HG02885 (cell line): ENCODE measurements around the gene HEG1.

Source experiments
- ATAC-seq: cut with Tn5 transposase; IDR thresholded peaks from one replicate; pipeline ENCODE4 v1.9.1; 2021; ENCODE audit warnings: mild to moderate bottlenecking; ENCODE audit not compliant: unreplicated experiment, poor library complexity

The HEG1 gene

DNA sequence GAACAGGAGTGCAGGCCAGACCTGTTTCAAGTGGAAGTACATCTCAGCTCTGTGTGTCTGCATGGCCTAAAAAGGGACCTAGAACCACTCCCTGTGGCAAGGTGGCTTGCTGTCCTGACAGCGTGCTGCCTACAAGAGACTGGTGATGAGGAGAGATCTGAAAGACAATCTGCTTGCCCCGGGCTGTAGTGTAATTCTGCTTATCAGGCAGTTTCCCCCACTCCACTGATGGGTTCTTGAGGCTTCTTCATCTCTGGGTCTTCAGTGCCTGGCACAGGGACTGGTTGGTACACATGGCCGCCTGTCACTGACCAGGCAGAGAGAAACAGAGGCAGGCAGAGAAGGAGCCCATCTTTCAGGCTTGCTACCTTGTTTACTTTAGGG lies 57.6 kb downstream of the HEG1 start:
- ATAC-seq = no peak

DNA sequence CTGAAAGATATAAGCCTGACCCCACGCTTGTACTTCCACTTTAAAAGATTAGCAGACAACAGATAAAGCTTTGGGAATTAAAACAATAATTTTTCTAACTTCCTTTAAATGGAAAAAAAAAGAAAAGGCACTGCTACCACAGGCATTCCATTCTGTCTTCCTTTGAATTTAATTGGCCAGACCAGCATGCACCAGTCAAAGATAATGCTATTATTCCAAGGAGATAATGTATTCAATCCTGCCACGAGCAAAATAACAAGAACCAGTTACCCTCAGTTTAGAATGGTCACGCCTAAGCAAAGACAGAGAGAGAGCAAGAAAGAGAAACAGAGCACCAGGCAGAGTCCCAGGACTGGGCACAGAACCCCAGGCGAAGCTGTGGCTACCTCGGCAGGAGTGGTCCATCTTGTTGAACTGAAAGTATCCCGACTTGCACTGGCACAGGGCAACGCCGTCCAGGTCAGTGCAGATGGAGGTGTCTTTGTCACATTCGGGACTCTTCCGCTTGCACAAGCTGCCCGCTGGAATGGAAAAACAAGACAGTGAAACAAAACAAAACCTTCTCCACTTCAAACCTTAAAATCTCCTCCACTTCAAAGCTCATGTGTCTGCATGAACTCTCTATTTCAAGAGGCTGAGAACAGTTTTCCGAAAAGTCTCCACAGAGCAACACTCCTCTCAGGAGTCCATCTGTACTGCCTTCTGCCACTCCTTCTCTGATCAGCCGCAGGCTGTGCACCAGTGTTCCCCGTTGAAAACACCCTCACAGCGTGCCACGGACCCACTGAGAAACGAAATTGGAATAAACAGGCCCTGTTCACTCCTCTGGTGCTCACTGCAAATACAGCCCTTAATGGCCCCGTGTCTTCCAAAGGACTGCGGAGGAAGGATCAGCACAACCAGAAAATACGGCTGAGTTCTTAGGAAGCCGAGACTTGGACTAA lies 58.2 kb downstream of the HEG1 start:
- ATAC-seq = no peak

DNA sequence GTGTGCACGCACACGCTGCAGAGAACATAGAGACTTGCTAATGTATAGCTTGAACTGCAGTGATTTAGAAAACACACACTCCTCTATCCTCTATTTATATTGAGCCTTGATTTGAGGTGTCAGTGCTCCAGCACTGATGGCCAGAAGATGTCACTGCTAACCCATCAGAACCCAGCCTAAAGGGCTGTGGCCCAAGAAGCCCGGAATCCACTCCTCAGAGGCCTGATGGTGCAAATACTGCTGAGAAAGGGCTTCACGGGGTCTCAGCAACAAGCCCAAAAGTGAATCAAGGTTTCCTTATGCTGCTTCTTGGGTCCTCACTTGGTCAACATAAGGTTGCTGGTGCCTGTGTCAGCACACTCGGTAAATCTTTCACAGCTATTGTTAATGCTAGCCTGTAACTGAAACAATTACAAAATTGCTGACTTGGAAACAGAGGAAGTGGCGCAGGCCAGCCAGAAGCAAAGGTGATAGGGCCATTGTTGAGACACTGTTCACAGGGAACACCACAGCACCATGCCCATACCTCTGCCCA lies 60.3 kb downstream of the HEG1 start:
- ATAC-seq = no peak

DNA sequence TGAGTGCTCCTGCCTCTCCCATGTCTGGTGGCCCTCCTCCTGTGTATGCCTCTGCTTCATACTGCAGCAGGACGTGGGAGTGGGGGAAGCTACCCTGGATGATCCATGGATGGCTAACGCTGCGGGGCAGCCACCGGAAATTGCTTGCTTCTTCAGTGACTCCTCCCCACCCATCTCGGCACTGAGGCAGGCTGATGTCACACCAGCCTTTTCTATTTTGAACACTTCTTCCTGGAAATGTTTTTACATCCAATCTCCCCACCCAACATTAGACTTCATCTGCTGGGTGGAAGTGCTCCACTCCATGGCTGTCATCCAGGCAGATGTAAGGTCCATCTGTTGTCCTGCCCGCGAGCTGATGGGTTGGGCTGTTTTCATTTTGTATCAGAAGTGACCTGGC lies 62.3 kb downstream of the HEG1 start:
- no peak for ATAC-seq

DNA sequence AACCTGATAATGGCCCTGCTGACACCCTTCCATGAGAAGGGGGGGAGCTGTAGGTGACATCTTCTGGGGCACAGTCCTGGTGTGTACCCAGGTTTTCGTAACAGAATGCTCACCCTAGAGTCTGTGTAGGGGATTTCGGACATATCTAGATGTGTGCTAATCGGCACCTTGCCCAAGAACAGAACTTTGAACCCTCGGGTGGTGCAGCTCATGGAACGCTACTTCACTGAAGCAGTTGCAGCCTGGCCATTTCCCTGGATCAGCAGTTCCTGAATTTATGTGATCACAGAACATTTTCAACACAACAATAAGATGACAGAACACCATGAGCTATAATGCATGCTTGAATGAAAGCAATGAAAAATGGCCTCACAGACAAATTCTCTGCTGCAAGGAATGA lies 63.8 kb downstream of the HEG1 start:
- no peak for ATAC-seq

DNA sequence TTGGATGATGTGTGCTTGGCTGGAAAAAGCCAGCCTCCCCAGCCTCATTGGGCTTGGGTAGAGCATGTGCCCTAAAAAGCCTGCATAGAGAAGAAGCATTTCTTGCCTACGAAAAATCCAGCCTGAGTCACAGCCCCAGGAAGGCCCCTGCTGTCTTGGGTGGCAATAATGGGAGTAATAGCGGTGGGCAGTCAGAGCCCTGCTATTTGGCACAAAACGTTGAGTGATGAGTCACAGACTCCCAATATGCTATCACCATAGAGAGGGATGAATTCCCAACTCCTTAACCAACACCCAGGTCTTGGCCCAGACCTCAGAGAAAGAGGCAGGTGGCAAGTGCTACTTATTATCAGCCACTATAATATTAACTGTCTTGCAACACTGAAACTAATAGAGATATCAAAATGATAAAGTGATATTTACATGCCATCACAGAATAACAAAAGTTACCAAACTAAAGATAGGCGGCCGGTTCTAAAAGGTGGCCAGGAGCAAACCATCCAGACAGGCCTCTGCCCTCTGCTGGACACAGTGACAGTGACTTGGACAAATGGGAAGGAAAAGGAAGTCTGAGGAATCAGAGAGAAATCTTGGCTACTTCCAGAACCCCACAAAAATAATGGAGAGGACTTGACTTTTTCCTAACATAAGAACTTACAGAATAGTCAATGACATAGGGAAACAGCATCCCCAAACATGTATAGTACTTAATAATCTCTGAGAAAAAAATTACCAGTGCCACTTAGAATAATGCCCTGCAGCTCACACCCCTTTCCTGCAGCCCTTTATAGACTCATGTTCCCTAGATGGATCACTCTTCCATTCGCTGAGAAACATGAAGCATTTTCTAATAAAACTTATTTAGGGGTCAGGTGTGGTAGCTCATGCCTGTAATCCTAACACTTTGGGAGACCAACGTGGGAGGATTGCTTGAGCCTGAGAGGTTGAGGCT lies 69.3 kb downstream of the HEG1 start:
- no peak for ATAC-seq

DNA sequence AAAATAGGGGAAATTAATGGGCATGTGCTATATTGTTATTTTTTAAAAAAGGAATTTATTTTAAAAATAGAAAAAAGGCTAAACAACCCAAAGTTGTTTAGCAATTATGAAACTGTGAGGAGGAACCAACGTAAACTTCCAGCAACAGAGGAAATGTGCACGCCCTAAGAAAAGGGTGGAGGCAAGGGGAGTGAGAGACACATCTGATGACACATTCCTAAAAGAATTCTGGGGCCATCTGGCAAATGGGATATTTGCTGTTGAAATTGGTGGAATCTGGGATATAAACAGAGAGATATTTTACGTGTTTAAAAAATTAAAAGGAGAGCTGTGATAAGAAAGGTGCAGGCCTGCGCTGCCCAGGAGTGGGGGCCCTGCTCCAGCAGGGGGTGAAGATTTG lies 70.4 kb downstream of the HEG1 start:
- ATAC-seq = no peak

DNA sequence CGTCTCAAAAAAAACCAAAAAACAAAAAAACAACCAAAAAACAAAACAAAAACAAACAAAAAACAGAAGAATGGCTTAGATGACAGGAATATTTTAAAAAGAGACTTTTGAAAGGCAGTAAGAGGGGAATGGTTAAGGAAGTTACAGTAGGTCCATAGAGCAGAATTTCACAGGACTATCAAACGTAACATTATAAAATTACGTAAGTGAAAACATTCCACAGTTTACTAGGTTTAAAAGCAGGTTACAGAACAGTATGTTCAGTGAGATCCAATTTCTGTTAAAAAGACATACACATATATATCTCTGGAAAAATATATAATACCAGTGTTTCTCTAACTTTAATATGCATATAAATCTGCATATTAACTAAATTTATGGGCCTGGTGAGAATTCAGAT lies 71.0 kb downstream of the HEG1 start:
- ATAC-seq = no peak

DNA sequence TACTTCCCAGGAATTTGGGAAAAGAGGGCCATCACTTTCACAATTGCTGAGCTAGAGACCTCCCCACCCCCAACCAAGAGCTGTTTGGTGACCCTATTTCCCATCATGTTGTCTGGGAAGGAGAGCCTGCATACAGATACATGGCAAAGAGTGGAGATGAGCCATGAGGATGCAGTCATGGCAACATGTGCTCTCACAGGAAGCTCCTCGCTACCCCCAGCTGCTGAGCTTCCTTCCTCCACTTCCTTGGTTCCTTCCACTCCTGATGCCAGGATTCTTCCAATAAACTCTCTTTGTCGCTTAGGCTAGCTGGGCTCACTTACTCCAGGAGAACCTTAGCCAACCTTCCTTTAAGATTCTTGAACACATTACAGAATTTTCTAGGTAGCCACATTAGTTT lies 72.9 kb downstream of the HEG1 start:
- ATAC-seq = no peak

DNA sequence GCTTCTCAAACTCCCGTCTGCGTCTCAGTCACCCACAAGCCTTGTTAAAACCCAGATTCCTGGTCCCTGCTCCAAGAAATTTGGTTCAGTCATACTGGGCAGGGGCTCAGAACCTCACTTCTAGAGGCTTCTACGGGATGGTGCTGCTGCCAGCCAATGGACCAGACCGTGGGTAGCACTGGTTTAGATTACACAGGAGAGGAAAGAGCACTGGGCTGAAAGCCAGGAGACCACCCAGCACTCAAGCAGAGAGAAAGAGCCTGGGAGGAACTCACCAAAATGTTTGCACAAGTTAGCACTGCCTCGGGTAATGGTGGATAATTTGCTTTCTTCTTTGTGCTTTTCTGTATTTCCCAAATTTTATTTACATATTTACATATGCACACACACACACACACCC lies 74.3 kb downstream of the HEG1 start:
- ATAC-seq = no peak

DNA sequence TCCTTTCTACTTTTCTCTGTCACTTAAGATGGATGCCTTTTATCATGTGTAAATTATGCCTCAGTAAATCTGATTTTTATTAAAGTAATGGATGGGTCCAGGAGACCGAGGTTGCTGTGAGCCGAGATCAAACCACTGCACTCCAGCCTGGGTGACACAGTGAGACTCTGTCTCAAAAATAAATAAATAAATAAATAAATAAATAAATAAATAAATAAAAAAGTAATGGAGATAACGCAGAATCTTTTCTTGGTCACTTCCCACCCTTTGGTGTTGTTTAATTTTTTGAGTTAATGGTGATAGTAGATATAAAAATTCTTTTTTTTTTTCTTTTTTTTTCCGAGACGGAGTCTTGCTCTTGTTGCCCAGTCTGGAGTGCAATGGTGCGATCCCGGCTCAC lies 77.2 kb downstream of the HEG1 start:
- no peak for ATAC-seq

DNA sequence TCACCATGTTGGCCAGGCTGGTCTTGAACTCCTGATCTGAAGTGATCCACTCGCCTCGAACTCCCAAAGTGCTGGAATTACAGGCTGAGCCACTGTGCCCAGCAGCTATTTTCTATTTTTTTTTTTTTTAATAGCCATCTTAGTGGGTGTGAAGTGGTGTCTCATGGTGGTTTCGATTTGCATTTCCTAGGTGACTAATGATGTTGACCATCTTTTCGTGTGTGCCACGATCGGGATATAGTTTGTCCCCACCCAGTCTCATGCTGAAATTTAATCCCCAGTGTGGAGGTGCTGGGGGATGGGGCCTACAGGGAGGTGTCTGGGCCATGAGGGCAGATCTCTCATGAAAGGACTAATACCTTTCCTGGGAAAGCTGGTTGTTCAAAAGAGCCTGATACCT lies 79.4 kb downstream of the HEG1 start:
- ATAC-seq = no peak

DNA sequence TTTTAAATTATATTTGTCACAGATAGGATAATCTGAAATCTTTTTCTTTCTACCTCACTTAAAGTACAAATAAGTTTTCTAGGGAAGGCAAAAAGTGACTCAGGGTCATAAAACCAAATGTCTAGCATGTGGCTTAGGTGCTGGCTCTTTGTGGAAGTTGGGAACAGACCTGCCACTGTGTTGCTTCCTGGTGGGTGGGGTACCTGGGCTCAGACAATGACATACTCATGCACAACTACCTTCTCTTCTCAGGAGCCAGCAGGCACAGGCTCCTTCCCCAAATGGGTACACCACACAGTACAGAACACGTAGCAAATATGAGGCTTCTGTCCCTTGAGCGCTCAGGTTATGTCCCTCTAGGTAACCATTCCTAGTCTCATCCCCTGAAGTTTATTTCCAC lies 81.1 kb downstream of the HEG1 start:
- no peak for ATAC-seq

DNA sequence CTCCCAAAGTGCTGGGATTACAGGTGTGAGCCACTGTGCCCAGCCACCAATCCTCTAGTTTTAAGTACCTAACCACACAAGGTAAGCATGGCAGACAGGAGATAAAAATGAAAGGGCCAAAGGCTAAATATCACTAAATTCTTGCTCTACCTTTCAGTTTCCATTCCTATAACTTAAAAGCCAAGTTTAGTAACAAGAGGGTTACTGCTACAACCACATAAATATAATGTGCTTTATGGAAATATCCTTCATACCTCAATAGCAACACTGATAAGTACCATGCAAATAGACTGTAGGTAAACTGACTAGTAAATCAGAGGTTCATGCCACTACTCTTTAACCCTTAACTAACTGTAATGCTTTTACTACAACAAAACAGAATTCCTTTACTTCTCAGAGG lies 82.5 kb downstream of the HEG1 start:
- ATAC-seq = no peak

DNA sequence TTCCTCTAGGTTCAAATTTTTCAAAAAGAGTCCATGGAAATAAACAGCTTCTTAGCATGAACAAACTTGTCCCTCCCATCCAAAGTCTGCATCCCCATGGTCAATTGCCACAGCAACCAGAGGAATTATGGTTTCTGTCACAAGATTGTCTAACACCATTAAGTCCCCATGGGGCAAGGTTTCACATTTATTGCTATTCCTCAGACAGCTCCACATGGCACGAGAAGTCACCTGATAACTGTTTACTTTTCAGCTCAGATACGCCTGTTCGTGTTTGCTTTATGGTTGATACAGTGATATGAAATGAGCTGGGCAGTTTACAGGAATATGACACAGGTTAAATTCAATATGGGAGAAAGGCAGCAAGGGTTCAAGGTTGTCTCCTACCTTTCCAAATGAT lies 83.3 kb downstream of the HEG1 start:
- ATAC-seq = no peak

DNA sequence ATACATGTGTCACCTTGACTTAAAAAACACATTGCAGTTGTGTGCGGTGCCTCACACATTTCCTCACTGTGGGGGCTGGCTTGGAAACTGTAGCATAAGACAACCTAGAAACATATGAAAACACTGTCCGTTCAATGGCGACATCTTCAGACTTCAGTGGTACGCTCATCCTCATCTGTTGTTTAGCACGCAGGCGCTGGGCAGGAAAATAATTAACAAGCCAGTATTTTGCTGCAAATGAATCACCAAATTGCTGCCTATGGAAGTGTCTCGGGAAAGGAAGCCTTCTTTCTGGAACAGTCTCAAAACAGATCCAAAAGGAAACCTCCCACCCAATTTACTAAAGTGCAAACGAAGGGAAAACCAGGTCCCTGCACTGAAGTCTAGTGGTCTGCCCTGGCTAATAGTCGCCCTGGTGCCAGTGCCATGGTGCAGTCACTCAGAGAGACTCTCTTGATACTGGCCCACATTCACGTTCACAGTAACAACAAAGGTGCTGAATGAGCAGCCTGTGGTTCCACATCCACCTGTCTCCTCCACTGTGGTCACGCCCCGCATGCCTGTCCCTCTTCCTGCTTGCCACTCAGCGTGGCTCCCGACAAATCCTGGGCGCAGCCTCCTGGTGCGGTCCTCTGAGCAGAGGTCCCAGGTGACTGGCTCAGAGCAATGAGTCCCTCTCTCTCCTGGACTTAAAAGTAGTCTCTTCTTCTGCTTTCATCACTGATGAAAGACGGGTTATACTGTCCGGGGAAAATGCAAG lies 85.7 kb downstream of the HEG1 start:
- no peak for ATAC-seq

DNA sequence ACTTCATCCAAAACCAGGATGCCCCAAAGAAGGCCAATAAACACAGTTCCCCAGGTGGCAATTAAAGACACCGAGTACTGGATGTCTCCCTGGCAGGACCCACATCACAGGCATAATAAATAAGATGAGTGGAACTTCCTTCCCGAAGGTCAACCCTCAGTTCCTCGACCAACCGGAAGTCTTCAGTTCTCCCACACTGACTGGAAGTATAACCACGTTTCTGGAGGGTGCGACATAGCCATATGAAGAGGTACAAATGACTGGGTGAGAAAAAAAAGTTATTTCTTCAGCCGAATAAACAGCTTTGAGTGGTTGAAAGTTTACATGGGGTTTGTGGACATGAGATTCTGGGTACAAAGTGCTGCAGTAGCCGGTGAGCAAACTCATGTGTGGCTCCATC lies 86.6 kb downstream of the HEG1 start:
- ATAC-seq = no peak

DNA sequence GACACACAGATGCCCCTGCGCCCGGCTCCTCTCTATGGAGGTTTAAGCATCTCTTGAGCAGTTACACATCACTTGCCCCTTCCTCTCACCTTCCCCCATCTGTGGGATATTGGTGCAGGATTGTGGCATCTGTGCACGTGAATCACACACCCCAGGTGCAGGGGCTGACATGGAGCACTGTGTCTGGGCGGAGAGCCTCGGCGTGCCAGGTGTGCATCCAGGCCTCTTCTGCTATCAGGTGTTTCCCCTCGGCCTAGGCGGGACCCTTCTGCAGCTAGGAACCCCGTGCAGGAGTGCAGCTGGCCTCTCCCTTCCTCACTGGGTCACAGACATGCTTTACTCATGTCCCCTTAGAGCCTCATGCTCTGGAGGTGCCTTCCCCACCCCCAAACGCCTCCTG lies 87.8 kb downstream of the HEG1 start:
- no peak for ATAC-seq

DNA sequence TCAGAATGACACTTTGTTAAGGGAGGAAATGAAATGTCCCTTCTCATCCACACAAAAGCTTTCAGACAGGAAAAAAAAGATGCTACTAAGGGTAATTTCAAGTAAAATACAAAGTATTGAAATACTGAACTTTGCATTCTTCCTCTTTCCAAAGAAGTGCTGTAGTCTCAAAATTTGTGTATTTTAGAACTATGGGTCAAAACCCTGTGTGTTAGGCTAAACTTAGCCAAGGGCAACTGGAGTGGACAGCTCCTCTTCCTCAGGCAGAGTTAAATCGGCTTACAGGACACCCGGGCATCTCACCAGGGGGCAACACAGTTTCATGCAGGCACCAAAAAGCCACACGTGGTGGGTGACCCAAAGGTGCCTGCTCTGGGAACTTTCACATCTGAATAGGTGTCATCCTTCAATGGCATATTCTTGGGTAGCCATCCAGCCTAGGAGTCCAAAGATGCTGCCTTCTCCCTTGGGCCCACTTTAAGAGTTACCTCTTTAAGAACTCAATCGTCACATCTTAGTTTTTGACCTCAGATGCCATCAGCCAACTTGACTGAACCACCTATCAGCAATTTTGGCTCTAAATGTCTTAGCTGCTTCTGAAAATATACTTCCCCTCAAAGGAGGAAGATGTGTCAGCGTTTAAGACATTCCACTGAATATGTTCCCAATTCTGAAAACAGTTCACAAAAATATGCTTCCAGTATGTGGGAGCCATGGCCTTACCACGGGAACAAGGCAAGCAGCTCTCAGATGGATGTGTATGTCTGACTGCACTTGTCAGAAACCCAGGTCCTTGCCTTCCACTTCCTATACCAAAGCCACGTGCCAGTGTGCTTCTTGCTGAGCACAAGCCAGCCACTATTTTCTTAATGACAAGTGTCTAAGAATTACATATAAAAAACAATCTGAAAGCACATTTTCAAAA lies 89.0 kb downstream of the HEG1 start:
- ATAC-seq = no peak
